ENCODE data around the gene KIF1B.

DNA sequence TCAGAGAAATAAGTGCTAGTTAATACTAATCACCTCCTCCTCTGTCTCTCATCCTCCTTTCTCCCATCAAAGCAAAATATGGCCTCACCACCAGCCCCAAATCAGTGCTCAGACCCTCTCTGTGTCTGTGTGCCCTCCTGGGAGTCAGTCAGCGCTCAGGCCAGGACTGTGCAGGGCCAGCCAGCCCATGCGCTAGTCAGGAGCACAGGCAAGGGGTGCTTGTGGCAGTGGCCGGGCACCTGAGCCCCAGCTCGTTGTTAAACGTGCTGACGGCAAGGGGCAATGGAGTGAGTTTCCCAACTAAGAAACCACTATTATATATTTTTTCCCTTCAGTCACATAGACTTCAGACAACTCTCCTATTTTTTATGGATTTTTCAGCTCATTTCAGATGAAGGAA is 169.3 kb downstream of the KIF1B start:
- TF ChIP-seq EZH2 (IDR thresholded peaks at IDR 0.05): no peak
- no peak for TF ChIP-seq POLR2AphosphoS5 (IDR thresholded peaks at IDR 0.05; ENCODE audit: borderline replicate concordance, low read depth, low read length)
